HG03039 (cell line): ENCODE measurements around the gene HLA-DPA1.
"Not testable (repeated sequence)": the region's sequence is repeated elsewhere in the genome, so short reads cannot be mapped to it uniquely, and the experiment has no call there.

Experiments
- ATAC-seq: cut with Tn5 transposase; IDR thresholded peaks from one replicate; pipeline ENCODE4 v1.9.1; 2021; ENCODE audit warnings: mild to moderate bottlenecking, moderate library complexity; ENCODE audit not compliant: unreplicated experiment

Gene HLA-DPA1

GRCh38 chr6:33073431-33073871 is at the start of gene HLA-DPA1:
Gene HLA-DPA1, minus strand, starts transcription at chr6:33073649.
- ATAC-seq = peak; percentile 52

GRCh38 chr6:33123181-33123580 is 49.7 kb upstream of the HLA-DPA1 start:
- ATAC-seq = no peak

DNA sequence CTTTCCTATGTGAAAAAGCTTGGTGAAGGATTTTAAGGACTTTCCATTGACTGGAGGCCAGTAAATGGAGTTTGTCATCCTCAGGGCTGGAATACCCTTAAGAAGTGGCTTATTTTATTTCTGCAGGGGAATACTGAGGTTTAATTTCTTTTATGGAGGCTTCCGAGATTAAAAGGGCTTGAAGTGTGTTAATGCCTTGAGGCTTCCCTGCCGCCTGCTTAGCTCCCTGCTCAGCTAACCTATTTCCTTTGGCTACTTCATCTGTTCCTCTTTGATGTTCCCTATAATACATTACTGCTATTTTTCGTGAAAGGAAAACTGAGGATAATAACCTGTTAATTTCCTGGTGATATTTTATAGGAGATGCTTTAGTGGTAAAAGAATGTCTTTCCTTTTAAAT is 46.6 kb upstream of the HLA-DPA1 start:
- ATAC-seq = no peak

GRCh38 chr6:33118525-33119123 is 45.2 kb upstream of the HLA-DPA1 start:
- no peak for ATAC-seq

- ATAC-seq = no peak
Measured at GRCh38 chr6:33117811-33118277, 44.4 kb upstream of the HLA-DPA1 start.

DNA sequence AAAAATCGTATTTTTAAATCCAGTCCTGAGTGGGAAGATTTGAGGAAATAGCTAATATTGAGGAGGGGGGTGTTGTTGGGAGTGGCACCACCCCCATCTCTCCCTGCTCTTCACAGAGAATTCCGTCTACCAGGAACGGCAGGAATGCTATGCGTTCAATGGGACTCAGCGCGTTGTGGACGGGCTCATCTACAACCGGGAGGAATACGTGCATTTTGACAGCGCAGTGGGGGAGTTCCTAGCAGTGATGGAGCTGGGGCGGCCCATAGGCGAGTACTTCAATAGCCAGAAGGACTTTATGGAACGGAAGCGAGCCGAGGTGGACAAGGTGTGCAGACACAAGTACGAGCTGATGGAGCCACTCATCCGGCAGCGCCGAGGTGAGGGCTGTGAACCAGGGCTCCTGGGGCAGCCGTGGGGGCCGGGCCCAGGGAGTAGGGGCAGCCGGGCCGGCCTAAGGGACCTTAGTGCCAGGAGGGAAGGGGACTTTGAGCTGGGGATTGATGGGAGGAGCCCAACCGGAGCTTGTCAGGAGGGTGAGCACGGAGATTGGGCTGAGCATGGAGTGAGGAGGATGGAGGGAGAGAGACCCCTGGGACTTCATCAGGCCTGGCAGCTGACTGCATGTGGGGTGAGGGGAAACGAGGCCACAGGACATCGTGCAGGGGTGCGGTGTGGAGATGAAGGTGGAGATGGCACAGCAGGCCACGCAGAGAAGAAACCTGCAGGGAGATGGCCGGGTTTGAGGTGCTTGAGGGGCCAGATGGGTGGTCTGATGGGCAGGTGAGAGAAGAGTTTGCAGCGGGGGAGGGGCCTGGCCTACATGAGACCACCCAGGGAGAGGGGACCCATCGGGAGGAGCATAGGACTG is 43.6 kb upstream of the HLA-DPA1 start:
- ATAC-seq = no peak

- no peak for ATAC-seq
Measured at GRCh38 chr6:33116417-33116816, 43.0 kb upstream of the HLA-DPA1 start.

DNA sequence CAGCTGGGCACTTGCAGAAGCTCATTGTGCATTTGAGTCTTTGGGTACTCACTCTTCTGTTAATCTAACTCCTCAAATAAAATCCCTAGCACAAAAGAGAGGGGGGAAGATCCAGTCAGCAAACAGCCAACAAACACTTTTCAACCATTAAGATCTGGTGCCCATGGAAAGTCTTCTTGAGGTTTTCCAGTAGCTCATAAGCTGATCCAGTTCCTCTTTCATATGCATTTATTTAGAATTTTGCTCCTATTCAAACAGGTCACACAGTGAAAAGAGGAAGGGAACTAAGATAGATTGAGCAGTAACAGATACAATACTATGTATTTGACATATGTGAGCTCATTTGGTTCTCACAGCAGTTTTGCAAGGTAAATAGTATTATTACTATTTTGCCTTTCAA is 41.0 kb upstream of the HLA-DPA1 start:
- no peak for ATAC-seq

GRCh38 chr6:33113755-33114154 is 40.3 kb upstream of the HLA-DPA1 start:
- no peak for ATAC-seq

DNA sequence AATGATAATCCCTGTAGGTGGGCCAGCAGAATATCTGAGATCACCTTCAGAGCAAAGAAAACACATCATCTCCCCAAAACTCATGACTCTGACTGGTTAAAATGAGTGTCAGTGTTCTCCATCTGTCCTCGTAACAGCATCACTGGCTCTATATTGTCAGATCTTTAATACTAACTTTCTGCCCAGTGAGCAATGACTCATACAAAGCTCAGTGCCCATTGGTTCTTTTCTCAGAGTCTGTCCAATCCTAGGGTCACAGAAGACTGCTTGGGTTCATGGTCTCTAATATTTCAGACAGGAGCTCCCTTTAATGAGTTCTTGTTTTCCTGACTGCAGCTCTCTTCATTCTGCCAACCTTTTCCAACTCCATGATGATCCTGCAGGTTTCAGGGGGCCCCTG is 38.7 kb upstream of the HLA-DPA1 start:
- ATAC-seq = peak; percentile 69

GRCh38 chr6:33108307-33108706 is 34.9 kb upstream of the HLA-DPA1 start:
- no peak for ATAC-seq

DNA sequence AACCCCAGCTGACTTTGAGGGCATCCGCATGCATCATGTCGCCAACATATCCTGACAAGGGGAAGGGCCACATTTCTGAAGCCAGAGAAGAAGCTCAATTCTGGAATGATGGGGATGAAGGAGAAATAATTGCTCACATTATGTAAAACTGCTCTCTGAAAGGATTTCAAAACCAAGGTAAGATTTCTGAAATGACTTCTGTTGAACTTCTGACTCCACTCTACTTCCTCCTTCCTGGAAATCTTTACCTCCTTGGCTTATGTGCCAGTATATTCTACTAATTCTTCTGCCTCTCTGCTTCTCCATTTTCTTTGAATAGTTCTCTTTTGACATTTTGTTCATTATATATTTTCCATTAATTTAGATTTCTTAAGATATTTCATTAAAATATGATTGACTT is 34.2 kb upstream of the HLA-DPA1 start:
- no peak for ATAC-seq

DNA sequence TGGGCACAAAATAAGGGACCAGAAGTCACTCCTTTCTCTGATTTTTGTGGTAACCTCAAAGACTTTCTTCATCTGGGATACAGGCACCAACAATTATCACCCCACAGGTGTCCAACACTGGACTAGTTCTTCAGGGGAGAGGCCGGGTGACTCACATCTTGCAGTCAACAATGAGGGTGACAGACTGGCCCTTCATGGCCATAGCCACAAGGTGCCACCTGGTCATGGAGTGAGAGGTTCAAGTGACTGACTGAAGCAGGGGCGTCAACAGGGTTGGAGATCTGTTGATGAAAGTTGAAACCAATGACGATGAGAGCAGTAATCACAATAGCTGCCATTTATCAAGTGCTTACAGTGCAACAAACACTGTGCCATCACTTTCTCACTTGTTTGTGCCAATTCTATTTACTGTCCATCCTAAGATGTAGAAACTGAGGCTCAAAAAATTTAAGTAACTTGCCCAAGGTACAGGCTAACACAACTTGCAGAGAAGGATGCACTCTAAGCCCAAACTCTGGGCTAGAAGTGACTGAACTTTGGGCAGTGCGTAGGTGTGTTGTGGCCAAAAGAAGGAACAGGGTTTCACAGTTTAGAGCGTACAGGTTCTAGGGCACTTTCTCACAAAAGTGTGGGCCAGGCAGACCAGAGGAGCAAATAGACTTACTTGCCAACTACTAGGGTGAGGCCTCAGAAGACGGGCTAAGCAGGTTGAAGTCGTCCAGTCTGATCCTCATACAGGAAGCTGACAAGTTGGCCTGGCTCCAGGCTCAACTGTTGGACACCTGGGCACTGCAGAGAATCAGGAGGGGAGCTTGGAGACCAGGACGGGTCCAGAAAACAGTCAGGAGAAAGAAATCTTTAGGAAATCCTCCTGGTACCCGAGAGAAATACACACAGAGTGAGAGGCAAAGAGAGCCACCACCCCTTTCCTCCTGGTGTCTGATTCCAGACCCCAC is 32.7 kb upstream of the HLA-DPA1 start:
- no peak for ATAC-seq

DNA sequence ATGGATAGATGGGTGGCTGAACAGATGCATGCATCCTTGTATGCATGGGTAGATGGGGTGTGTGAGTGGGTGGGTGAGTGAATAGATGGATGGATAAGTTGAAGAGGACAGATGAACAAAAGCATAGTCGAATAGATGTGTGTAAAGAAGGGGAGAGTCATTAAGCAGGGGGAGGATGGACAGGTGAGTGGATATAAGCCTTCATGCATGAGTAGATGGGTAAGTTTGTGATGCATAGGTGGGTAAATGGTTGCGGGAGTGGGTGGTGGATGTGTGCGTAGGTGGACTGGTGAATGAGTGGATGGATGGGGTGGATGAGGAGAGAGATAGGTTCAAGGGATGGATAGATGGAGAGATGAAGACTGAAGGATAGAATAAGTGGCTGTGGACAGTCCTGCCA is 31.9 kb upstream of the HLA-DPA1 start:
- no peak for ATAC-seq

GRCh38 chr6:33104887-33105286 is 31.4 kb upstream of the HLA-DPA1 start:
- ATAC-seq = no peak

- no peak for ATAC-seq
Measured at GRCh38 chr6:33103776-33104175, 30.3 kb upstream of the HLA-DPA1 start.

GRCh38 chr6:33101121-33101737 is 27.8 kb upstream of the HLA-DPA1 start:
- ATAC-seq = not testable (repeated sequence)

- ATAC-seq = no peak
Measured at GRCh38 chr6:33095681-33096080, 22.2 kb upstream of the HLA-DPA1 start.

- no peak for ATAC-seq
Measured at GRCh38 chr6:33093855-33094254, 20.4 kb upstream of the HLA-DPA1 start.

GRCh38 chr6:33092385-33092784 is 18.9 kb upstream of the HLA-DPA1 start:
- no peak for ATAC-seq

DNA sequence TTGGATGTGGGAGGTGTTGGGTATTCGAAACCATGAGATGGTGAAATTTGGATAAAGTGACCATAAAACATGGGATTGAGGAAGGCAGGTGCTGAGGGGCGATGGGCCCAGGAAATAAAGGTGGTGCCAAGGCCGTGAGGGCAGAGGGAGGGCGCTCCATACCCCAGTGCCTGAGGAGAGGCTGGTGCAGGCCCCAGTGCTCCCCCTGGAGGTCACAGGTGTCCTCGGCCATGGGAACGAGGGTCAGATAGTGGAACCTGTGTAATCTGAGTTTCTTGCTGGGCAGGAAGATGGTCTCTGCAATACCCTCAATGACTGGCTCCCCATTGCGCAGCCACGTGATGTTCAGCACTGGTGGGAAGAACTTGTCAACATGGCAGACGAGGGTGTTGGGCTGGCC is 18.5 kb upstream of the HLA-DPA1 start:
- ATAC-seq = no peak
